SK-N-SH treated with all-trans-retinoic acid at 6 μM for 48 hours (cell line): Measurements from ENCODE around the gene GHRH.
A peak's percentile ranks its signal among the peaks of the same experiment; 100 is the strongest.

Source experiments
- ATAC-seq: fragments of 200-7000 bp; cut with Tn5 transposase; 3 replicates; pipeline ENCODE4 v1.9.1; 2020; ENCODE audit warnings: mild to moderate bottlenecking, moderate library complexity
- ARNTL ChIP-seq: fragments of 450-650 bp; formaldehyde crosslinking; IDR thresholded peaks from 2 replicates; pipeline ENCODE4 v1.5.0; 2020; ENCODE audit warnings: low read depth, mild to moderate bottlenecking, moderate library complexity, borderline replicate concordance
- BACH2 ChIP-seq: fragments of 250-450 bp; sonication (Bioruptor Pico); IDR thresholded peaks from 2 replicates; pipeline ENCODE4 v1.9.0; 2021; ENCODE audit warnings: mild to moderate bottlenecking, borderline replicate concordance
- CREB5 ChIP-seq: fragments of 250-450 bp; sonication (Bioruptor Pico); IDR thresholded peaks from 2 replicates; pipeline ENCODE4 v1.5.1; 2020; ENCODE audit warnings: low read depth, mild to moderate bottlenecking, moderate library complexity
- CSDC2 ChIP-seq: fragments of 250-450 bp; sonication (Bioruptor Pico); IDR thresholded peaks from 2 replicates; pipeline ENCODE4 v1.5.0; 2020; ENCODE audit warnings: mild to moderate bottlenecking, moderate library complexity
- CSRNP3 ChIP-seq: fragments of 250-450 bp; sonication (Bioruptor Pico); IDR thresholded peaks from 2 replicates; pipeline ENCODE4 v1.5.1; 2021; ENCODE audit warnings: mild to moderate bottlenecking, moderate library complexity
- ESRRG ChIP-seq: fragments of 250-450 bp; sonication (Bioruptor Pico); IDR thresholded peaks from 2 replicates; pipeline ENCODE4 v1.6.1; 2021; ENCODE audit warnings: mild to moderate bottlenecking
- GLIS3 ChIP-seq: fragments of 250-450 bp; sonication (Bioruptor Pico); IDR thresholded peaks from 2 replicates; pipeline ENCODE4 v1.5.0; 2020; ENCODE audit warnings: mild to moderate bottlenecking, moderate library complexity
- ISL1 ChIP-seq: fragments of 250-450 bp; sonication (Bioruptor Pico); IDR thresholded peaks from 2 replicates; pipeline ENCODE4 v2.1.2; 2022; ENCODE audit warnings: mild to moderate bottlenecking, moderate library complexity
- OSR1 ChIP-seq: fragments of 250-450 bp; sonication (Bioruptor Pico); IDR thresholded peaks from 2 replicates; pipeline ENCODE4 v1.8.0; 2022; ENCODE audit warnings: moderate library complexity, mild to moderate bottlenecking, inconsistent platforms
- PPARA ChIP-seq: fragments of 250-450 bp; sonication (Bioruptor Pico); IDR thresholded peaks from 2 replicates; pipeline ENCODE4 v1.5.0; 2020; ENCODE audit warnings: mild to moderate bottlenecking, borderline replicate concordance
- RARB ChIP-seq: fragments of 250-450 bp; sonication (Bioruptor Pico); IDR thresholded peaks from 2 replicates; pipeline ENCODE4 v1.8.0; 2021; ENCODE audit warnings: mild to moderate bottlenecking, moderate library complexity
- SNAI2 ChIP-seq: fragments of 250-450 bp; sonication (Bioruptor Pico); IDR thresholded peaks from 2 replicates; pipeline ENCODE4 v1.5.0; 2020; ENCODE audit warnings: mild to moderate bottlenecking, moderate library complexity
- TCF4 ChIP-seq: fragments of 250-450 bp; sonication (Bioruptor Pico); IDR thresholded peaks from 2 replicates; pipeline ENCODE4 v1.8.0; 2021; ENCODE audit warnings: mild to moderate bottlenecking, moderate library complexity, borderline replicate concordance
- TOX ChIP-seq: fragments of 250-450 bp; sonication (Bioruptor Pico); IDR thresholded peaks from 2 replicates; pipeline ENCODE4 v1.8.0; 2021; ENCODE audit warnings: mild to moderate bottlenecking, moderate library complexity, borderline replicate concordance
- ZC3H10 ChIP-seq: fragments of 250-450 bp; sonication (Bioruptor Pico); IDR thresholded peaks from 2 replicates; pipeline ENCODE4 v1.5.1; 2021; ENCODE audit warnings: mild to moderate bottlenecking, moderate library complexity
- ZFP3 ChIP-seq: fragments of 250-450 bp; sonication (Bioruptor Pico); IDR thresholded peaks from 2 replicates; pipeline ENCODE4 v1.5.0; 2020; ENCODE audit warnings: mild to moderate bottlenecking, moderate library complexity
- ZFP30 ChIP-seq: fragments of 450-650 bp; formaldehyde crosslinking; IDR thresholded peaks from 2 replicates; pipeline ENCODE4 v1.5.0; 2022; ENCODE audit warnings: mild to moderate bottlenecking, moderate library complexity
- ZNF565 ChIP-seq: fragments of 450-650 bp; formaldehyde crosslinking; conservative IDR thresholded peaks from 2 replicates; pipeline ENCODE4 v1.5.0; 2020; ENCODE audit warnings: low read depth, mild to moderate bottlenecking, moderate library complexity
- ZNF70 ChIP-seq: fragments of 450-650 bp; formaldehyde crosslinking; IDR thresholded peaks from 2 replicates; pipeline ENCODE4 v1.5.0; 2020; ENCODE audit warnings: mild to moderate bottlenecking, moderate library complexity
- ZNF8 ChIP-seq: fragments of 450-650 bp; formaldehyde crosslinking; IDR thresholded peaks from 2 replicates; pipeline ENCODE4 v1.5.0; 2020; ENCODE audit warnings: mild to moderate bottlenecking, moderate library complexity
- TF ChIP-seq, protein P1 (sequence below): fragments of 250-450 bp; sonication (Bioruptor Pico); IDR thresholded peaks from 2 replicates; pipeline ENCODE4 v1.8.0; 2020; ENCODE audit warnings: mild to moderate bottlenecking, moderate library complexity, borderline replicate concordance
- TF ChIP-seq, protein P2 (sequence below): fragments of 250-450 bp; sonication (Bioruptor Pico); IDR thresholded peaks from 2 replicates; pipeline ENCODE4 v1.5.0; 2020; ENCODE audit warnings: mild to moderate bottlenecking, moderate library complexity
- TF ChIP-seq, protein P3 (sequence below): fragments of 250-450 bp; sonication (Bioruptor Pico); IDR thresholded peaks from 2 replicates; pipeline ENCODE4 v1.8.0; 2021; ENCODE audit warnings: low read depth, mild to moderate bottlenecking, moderate library complexity, borderline replicate concordance

The GHRH gene

GRCh38 chr20:37226889-37227288 lies 34.7 kb downstream of the GHRH start:
- TF ChIP-seq RARB (CRISPR knock-in tag) (no peak), CSDC2 (CRISPR knock-in tag) (no peak), ISL1 (no peak)
- TF ChIP-seq, protein P1, sequence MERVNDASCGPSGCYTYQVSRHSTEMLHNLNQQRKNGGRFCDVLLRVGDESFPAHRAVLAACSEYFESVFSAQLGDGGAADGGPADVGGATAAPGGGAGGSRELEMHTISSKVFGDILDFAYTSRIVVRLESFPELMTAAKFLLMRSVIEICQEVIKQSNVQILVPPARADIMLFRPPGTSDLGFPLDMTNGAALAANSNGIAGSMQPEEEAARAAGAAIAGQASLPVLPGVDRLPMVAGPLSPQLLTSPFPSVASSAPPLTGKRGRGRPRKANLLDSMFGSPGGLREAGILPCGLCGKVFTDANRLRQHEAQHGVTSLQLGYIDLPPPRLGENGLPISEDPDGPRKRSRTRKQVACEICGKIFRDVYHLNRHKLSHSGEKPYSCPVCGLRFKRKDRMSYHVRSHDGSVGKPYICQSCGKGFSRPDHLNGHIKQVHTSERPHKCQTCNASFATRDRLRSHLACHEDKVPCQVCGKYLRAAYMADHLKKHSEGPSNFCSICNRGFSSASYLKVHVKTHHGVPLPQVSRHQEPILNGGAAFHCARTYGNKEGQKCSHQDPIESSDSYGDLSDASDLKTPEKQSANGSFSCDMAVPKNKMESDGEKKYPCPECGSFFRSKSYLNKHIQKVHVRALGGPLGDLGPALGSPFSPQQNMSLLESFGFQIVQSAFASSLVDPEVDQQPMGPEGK (CRISPR knock-in tag): no peak
- TF ChIP-seq, protein P2, sequence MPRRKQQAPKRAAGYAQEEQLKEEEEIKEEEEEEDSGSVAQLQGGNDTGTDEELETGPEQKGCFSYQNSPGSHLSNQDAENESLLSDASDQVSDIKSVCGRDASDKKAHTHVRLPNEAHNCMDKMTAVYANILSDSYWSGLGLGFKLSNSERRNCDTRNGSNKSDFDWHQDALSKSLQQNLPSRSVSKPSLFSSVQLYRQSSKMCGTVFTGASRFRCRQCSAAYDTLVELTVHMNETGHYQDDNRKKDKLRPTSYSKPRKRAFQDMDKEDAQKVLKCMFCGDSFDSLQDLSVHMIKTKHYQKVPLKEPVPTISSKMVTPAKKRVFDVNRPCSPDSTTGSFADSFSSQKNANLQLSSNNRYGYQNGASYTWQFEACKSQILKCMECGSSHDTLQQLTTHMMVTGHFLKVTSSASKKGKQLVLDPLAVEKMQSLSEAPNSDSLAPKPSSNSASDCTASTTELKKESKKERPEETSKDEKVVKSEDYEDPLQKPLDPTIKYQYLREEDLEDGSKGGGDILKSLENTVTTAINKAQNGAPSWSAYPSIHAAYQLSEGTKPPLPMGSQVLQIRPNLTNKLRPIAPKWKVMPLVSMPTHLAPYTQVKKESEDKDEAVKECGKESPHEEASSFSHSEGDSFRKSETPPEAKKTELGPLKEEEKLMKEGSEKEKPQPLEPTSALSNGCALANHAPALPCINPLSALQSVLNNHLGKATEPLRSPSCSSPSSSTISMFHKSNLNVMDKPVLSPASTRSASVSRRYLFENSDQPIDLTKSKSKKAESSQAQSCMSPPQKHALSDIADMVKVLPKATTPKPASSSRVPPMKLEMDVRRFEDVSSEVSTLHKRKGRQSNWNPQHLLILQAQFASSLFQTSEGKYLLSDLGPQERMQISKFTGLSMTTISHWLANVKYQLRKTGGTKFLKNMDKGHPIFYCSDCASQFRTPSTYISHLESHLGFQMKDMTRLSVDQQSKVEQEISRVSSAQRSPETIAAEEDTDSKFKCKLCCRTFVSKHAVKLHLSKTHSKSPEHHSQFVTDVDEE (CRISPR knock-in tag): no peak
- TF ChIP-seq, all 23 proteins: peak for 0
- ATAC-seq: no peak

DNA sequence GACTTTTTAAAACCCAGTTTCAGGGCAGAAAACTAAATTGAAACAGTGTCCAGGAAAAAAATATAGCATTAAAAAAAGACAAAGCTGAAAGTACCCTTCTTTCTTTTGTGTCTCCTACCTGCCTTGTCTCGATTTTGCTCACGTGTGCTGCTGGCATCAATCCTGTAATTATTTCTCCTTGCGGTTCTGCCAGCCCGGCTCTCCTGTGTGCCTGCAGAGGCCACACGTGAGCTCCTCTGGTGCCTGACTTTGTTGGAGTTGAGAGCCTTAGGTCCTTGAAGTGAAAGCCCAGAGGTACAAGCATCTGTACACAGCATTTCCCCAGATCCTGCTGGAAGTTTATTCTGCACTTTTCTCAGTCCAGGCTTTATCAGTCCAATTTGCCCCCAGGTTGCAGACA lies 36.5 kb downstream of the GHRH start:
- ATAC-seq: no peak
- no peak for TF ChIP-seq ZC3H10 (CRISPR knock-in tag)
- no peak for TF ChIP-seq OSR1
- TF ChIP-seq CSRNP3 (CRISPR knock-in tag): no peak

DNA sequence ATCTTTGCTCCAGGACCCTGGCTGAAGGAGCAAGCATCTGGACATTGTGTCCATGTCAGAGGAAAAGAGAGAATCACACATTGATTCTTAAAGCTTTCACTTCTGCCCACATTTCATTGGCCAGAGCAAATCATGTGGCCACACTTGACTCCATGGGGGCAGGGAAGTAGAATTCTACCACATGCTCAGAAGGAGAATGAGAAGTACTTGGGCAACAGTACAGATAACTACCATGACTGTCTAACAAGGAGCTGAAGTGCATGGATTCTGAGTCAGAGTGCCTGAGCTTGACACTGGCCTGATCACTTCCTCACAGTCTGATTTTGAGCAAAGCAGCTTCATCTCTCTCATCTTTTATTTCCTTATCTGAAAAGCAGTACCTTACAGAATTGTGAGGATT lies 38.6 kb downstream of the GHRH start:
- TF ChIP-seq CSDC2 (CRISPR knock-in tag) (no peak), ESRRG (CRISPR knock-in tag) (no peak), TCF4 (CRISPR knock-in tag) (no peak), ZNF70 (no peak), OSR1 (no peak), TOX (no peak), CREB5 (CRISPR knock-in tag) (no peak), PPARA (no peak), SNAI2 (no peak), ZFP30 (CRISPR knock-in tag) (no peak), ZNF565 (no peak), ARNTL (CRISPR knock-in tag) (no peak), ZC3H10 (CRISPR knock-in tag) (no peak), GLIS3 (CRISPR knock-in tag) (no peak), ZNF8 (CRISPR knock-in tag) (no peak), ZFP3 (no peak), BACH2 (CRISPR knock-in tag) (no peak), CSRNP3 (CRISPR knock-in tag) (no peak)
- TF ChIP-seq, protein P3, sequence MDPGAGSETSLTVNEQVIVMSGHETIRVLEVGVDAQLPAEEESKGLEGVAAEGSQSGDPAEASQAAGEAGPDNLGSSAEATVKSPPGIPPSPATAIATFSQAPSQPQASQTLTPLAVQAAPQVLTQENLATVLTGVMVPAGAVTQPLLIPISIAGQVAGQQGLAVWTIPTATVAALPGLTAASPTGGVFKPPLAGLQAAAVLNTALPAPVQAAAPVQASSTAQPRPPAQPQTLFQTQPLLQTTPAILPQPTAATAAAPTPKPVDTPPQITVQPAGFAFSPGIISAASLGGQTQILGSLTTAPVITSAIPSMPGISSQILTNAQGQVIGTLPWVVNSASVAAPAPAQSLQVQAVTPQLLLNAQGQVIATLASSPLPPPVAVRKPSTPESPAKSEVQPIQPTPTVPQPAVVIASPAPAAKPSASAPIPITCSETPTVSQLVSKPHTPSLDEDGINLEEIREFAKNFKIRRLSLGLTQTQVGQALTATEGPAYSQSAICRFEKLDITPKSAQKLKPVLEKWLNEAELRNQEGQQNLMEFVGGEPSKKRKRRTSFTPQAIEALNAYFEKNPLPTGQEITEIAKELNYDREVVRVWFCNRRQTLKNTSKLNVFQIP (CRISPR knock-in tag): no peak
- TF ChIP-seq, protein P2 (CRISPR knock-in tag): no peak
- peak; percentile 64 for ATAC-seq
